Measurements from ENCODE around the gene PPIB.

- TF ChIP-seq CTCF (IDR thresholded peaks at IDR 0.05) (no peak), POLR2A (IDR thresholded peaks at IDR 0.05) (no peak), EP300 (IDR thresholded peaks at IDR 0.05; ENCODE audit: low read depth) (no peak), POLR2AphosphoS5 (IDR thresholded peaks at IDR 0.05) (no peak)
Observed at GRCh38 chr15:64143276-64143675, 19.5 kb downstream of the PPIB start.
